ENCODE measurements around the gene GPRC5A. TPM values are rescaled to one million over a fixed set of nuclear protein-coding genes. Genes with fewer than 3 reads are reported as not detected.

GPRC5A gene
- total and polyA plus RNA-seq, 7 donors: 2.1 to 75.5 (median 11.4) TPM

DNA sequence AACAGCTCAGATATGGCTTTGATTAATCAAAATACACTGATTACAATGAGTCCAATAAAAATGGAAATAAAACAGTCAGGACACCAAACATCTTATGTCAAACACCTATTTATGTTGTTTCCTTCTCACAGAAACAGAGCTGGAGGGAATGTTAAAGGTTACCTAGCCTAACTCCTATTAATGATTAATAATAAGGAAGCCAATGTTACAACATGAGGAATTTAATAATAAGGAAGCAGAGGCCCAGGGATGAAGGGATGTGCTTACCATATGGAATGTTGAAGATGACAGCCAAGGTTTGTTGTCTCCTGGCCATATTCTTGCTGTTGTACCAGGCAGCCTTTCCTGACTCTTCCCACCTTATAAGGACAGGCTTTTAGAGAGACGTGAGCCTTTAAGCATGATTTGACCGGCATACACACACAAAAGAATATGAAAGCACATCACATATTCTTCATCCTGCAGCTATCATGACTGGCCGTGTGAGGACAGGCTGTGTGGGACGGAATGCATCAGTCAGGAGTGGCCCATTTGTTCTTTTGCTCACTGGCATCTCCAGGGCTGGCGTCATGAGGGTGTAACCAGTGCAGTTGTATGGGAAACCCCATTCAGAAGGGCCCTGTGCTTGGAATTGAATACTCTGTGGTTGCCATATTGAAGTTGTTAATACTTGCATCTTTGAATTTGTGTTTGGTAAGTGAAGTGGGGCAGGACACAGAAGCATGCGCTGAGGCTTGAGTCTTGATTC, 63.7 kb downstream of the GPRC5A start:
- H3K27ac ChIP-seq: no peak overlapping the region
- TF ChIP-seq, protein P1, sequence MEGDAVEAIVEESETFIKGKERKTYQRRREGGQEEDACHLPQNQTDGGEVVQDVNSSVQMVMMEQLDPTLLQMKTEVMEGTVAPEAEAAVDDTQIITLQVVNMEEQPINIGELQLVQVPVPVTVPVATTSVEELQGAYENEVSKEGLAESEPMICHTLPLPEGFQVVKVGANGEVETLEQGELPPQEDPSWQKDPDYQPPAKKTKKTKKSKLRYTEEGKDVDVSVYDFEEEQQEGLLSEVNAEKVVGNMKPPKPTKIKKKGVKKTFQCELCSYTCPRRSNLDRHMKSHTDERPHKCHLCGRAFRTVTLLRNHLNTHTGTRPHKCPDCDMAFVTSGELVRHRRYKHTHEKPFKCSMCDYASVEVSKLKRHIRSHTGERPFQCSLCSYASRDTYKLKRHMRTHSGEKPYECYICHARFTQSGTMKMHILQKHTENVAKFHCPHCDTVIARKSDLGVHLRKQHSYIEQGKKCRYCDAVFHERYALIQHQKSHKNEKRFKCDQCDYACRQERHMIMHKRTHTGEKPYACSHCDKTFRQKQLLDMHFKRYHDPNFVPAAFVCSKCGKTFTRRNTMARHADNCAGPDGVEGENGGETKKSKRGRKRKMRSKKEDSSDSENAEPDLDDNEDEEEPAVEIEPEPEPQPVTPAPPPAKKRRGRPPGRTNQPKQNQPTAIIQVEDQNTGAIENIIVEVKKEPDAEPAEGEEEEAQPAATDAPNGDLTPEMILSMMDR (IDR thresholded peaks at IDR 0.05): no peak
- TF ChIP-seq EP300 (IDR thresholded peaks at IDR 0.05): no peak
- TF ChIP-seq POLR2A (IDR thresholded peaks at IDR 0.05): no peak
- no peak for TF ChIP-seq POLR2AphosphoS5 (IDR thresholded peaks at IDR 0.05)
- H3K27me3 ChIP-seq: no peaks in the 10 kb centered on the region
- H3K4me3 ChIP-seq: no peak overlapping the region
- no peaks in the 10 kb centered on the region for H3K36me3 ChIP-seq
- H3K4me1 ChIP-seq: no peaks in the 10 kb centered on the region
- WGBS, 2 donors: 95 to 97% methylated on average over 6 of the region's 6 CpGs
- intact Hi-C loops (cut with DNase I): no loop called here
- DNase-seq: no peak
- no peaks in the 10 kb centered on the region for H3K9me3 ChIP-seq

DNA sequence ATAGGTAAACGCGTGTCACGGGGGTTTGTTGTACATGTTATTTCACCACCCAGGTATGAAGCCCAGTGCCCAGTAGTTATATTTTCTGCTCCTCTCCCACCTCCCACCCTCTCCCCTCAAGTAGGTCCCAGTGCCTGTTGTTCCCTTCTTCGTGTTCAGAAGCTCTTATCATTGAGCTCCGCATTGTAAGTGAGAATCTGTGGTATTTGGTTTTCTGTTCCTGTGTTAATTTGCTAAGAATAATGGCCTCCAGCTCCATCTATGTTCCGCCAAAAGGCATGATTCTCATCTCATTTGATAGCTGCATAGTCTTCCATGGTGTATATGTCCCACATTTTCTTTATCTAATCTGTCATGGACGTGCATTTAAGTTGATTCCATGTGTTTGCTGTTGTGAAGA, 67.5 kb downstream of the GPRC5A start:
- no peak overlapping the region for H3K4me3 ChIP-seq
- H3K4me1 ChIP-seq: no peaks in the 10 kb centered on the region
- TF ChIP-seq EP300 (IDR thresholded peaks at IDR 0.05) (no peak), POLR2AphosphoS5 (IDR thresholded peaks at IDR 0.05) (no peak), POLR2A (IDR thresholded peaks at IDR 0.05) (no peak)
- TF ChIP-seq, protein P1 (IDR thresholded peaks at IDR 0.05): no peak
- no peak overlapping the region for H3K27ac ChIP-seq
- 79 to 81% methylated on average over 7 of the region's 7 CpGs for WGBS, 2 donors
- H3K9me3 ChIP-seq: no peaks in the 10 kb centered on the region
- H3K36me3 ChIP-seq: no peaks in the 10 kb centered on the region
- intact Hi-C loops (cut with DNase I): no loop called here
- no peaks in the 10 kb centered on the region for H3K27me3 ChIP-seq
- no peak for DNase-seq

GRCh38 chr12:12960639-12961209, 69.4 kb downstream of the GPRC5A start:
- WGBS, 2 donors: 78 to 85% methylated on average over 5 of the region's 5 CpGs
- DNase-seq: no peak
- no peak overlapping the region for H3K27ac ChIP-seq
- no peaks in the 10 kb centered on the region for H3K4me1 ChIP-seq
- intact Hi-C loops (cut with DNase I): no loop called here
- TF ChIP-seq EP300 (IDR thresholded peaks at IDR 0.05): no peak
- TF ChIP-seq POLR2A (IDR thresholded peaks at IDR 0.05): no peak
- no peak for TF ChIP-seq POLR2AphosphoS5 (IDR thresholded peaks at IDR 0.05)
- TF ChIP-seq, protein P1 (IDR thresholded peaks at IDR 0.05): no peak
- no peaks in the 10 kb centered on the region for H3K27me3 ChIP-seq
- no peaks in the 10 kb centered on the region for H3K9me3 ChIP-seq
- H3K4me3 ChIP-seq: no peak overlapping the region
- no peaks in the 10 kb centered on the region for H3K36me3 ChIP-seq

DNA sequence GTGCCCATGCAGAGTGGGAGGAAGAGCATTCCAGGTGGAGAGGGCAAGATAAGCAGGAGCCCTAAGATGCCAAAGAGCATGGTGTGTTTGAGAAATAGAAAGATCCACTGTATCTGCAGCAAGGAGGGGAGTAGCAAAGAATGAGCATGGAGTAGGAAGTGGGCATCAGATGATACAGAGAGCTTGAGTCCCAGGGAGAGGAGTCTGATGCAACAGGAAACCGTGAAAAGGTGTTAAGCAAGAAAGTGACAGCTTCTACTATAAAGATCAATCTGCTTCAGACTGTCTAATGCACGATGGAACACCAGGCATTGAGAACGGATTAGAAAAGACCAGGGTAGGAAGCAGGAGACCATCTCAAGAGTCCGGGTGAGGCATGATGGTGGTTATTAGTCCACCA, 72.9 kb downstream of the GPRC5A start:
- intact Hi-C loops (cut with DNase I): no loop called here
- Histone ChIP-seq H3K4me1 (no peaks in the 10 kb centered on the region), H3K9me3 (no peaks in the 10 kb centered on the region), H3K36me3 (no peaks in the 10 kb centered on the region), H3K4me3 (no peak overlapping the region), H3K27ac (no peak overlapping the region), H3K27me3 (no peaks in the 10 kb centered on the region)
- 90 to 95% methylated on average over 4 of the region's 4 CpGs for WGBS, 2 donors
- TF ChIP-seq POLR2A (IDR thresholded peaks at IDR 0.05) (no peak), POLR2AphosphoS5 (IDR thresholded peaks at IDR 0.05) (no peak), EP300 (IDR thresholded peaks at IDR 0.05) (no peak)
- TF ChIP-seq, protein P1 (IDR thresholded peaks at IDR 0.05): no peak
- DNase-seq: no peak

Measured in sigmoid colon (tissue), 7 donors.